CD1c-positive myeloid dendritic cell (primary cell): ENCODE results near the gene IL12RB1.

Experiments used
- DNase-seq: peaks from one replicate; pipeline ENCODE4 v3.0.0-alpha.2; 2016; ENCODE audit errors: extremely low spot score

Gene IL12RB1

DNA sequence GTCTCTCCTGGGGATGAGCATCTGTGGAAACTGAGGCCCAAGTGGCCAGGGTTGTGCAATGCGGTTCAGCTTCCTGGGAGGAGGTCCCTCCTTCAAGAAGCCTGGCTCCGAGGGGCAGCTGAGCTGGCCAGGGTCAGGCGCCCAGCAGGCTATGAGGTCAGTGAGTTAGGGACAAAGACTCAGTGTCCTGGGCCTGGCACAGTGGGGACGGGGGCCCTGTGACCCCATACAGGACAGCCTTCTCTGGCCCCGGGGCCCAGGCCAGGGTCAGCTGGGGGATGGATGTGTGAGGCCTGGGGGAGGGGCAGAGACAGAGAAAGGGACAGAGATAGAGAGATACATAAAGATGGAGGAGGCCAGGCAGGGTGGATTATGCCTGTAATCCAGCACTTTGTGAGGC is 3.0 kb upstream of the IL12RB1 start:
- no peak for DNase-seq

DNA sequence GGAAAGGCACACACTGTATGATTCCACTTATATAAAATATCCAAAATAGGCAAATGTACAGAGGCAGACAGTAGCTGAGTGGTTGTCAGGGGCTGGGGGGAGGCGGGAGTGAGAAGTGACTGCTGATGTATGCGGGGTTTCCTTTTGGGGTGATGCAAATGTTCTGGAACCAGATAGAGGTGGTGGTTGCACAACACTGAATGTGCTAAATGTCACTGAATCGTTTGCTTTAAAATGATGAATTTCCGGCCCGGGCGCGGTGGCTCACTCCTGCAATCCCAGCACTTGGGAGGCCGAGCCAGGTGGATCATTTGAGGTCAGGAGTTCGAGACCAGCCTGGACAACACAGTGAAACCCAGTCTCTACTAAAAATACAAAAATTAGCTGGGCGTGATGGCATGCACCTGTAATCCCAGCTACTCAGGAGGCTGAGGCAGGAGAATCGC is 2.4 kb upstream of the IL12RB1 start:
- peak; percentile 76 for DNase-seq

GRCh38 chr19:18085702-18086457 is 854 bp downstream of the IL12RB1 start:
- no peak for DNase-seq

DNA sequence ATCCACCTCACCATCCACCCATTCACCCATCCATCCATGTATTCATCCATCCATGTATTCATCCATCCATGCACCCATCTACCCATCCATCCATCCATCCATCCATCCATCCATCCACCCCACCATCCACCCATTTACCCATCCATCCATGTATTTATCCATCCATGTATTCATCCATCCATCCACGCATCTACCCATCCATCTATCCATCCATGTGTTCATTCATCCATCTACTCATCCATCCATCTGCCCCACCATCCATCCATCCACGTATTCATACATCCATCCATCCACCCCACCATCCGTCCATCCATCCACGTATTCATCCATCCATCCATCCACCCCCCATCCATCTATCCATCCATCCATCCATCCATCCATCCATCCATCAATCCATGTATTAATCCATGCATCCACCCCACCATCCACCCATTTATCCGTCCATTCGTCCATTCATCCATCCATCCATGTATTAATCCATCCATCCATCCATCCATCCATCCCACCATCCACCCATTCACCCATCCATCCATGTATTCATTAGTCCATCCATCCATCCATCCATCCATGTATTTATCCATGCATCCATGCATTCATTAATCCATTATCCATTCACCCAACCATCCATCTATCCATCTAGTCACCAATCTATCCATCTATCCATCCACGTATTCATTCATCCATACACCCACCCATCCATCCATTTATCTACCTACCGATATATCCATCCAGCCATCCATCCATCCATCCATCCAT is 2.6 kb downstream of the IL12RB1 start:
- no peak for DNase-seq

- DNase-seq = no peak
Measured at GRCh38 chr19:18074192-18074591, 12.5 kb downstream of the IL12RB1 start.

- DNase-seq = no peak
Measured at GRCh38 chr19:18073197-18073596, 13.5 kb downstream of the IL12RB1 start.

- DNase-seq = no peak
Measured at GRCh38 chr19:18072335-18072734, 14.4 kb downstream of the IL12RB1 start.

GRCh38 chr19:18070181-18070580 is 16.6 kb downstream of the IL12RB1 start:
- DNase-seq = no peak

GRCh38 chr19:18069383-18069782 is 17.4 kb downstream of the IL12RB1 start:
- no peak for DNase-seq

- no peak for DNase-seq
Measured at GRCh38 chr19:18068395-18068794, 18.3 kb downstream of the IL12RB1 start.

DNA sequence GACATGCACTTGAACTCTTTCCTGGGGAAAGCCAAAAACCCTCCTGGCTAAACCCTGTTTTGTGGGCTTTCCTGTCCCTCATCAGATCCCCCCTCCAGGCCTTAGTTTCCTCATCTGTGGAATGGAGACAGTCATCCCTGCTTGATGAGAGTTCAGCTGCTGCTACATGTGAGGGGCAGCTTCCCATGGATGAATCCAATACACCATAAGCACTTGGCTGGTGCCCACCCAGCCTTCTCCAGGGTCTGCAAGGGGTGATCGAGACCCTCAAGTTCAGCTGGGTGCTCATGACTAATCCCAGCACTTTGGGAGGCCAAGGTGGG is 21.6 kb downstream of the IL12RB1 start:
- no peak for DNase-seq

- no peak for DNase-seq
Measured at GRCh38 chr19:18063463-18063862, 23.3 kb downstream of the IL12RB1 start.

- no peak for DNase-seq
Measured at GRCh38 chr19:18062028-18062427, 24.7 kb downstream of the IL12RB1 start.

DNA sequence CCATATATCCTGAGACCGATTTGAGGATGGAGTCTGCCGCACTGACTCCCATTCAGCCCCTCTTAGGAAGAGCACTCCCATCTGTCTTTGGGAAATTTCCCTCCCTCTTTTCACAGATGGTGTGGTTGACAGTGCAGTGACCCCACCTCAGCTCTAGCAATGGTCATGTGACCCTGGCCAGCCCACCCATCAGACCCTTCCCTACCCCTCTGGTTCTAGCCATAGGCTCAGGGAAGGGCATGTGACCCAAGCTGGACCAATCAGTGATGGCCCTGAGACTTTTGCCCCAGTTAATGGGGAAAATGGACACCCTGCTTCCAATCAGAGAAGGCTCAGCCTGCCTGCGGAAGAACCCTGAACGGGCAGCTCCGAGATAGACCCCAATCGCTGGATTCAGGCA is 26.3 kb downstream of the IL12RB1 start:
- no peak for DNase-seq

GRCh38 chr19:18059902-18060301 is 26.8 kb downstream of the IL12RB1 start:
- DNase-seq = no peak

- DNase-seq = no peak
Measured at GRCh38 chr19:18059297-18059696, 27.4 kb downstream of the IL12RB1 start.

DNA sequence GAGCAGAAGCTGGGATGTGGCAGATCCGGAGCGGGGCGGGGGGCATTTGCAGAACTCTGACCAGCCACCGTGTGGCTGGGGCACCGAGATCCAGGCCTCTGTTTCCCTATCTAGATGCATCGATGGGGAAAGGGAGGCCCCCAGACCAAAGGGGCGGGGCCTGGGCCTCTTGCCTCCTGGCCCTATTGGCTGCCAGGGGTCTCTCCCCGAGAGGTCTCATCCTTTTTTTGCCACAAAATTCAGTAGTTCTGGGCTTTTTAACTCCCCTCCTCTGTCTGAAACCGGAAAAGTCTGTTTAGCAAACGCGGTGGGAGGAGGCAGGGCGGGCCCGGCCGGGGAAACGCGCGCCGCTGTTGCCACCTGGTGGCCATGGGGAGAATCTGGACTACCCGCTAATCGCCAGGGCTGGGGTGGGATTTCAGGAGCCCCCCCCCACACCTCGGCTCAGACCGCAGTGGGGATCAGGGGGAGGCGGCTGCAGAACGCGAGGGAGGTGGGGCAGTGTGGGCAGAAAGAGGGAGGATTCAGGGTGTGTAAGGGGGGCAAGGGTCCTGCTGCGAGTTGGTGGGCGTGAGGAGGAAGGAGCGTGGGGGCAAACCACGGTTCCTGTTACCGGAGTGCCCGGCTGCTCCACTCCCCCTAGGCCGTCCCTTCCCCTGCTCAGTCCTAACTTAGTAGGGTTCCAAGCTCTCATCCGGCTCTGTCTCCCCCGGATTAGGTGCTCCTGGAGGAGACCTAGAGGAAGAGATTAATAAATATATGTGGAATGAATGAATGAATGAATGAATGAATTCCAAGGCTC is 28.3 kb downstream of the IL12RB1 start:
- peak; percentile 86 for DNase-seq

DNA sequence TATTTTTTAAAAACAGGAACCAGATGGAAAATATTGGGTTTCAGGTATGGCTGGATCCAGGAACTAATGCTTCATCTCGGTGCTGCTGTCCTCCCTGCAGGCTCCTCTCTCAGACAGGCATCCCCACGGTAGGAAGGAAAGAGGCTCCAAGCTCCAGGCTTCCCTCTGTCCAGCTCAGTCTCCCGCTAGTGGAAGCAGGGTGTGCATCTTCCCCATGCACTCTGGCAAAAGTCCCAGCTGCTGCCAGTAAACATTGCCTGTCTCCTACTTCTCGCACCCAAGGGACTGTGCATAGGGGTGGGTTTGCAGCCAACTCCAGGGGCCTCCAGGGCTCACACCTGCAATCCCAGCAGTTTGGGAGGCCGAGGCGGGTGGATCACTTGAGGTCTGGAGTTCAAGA is 29.2 kb downstream of the IL12RB1 start:
- no peak for DNase-seq

- no peak for DNase-seq
Measured at GRCh38 chr19:18055967-18056366, 30.8 kb downstream of the IL12RB1 start.

- no peak for DNase-seq
Measured at GRCh38 chr19:18053576-18054219, 33.0 kb downstream of the IL12RB1 start.

GRCh38 chr19:18051887-18052286 is 34.8 kb downstream of the IL12RB1 start:
- DNase-seq = no peak

GRCh38 chr19:18049385-18049784 is 37.3 kb downstream of the IL12RB1 start:
- DNase-seq = no peak
